Activated naive CD8-positive, alpha-beta T cell treated with anti-CD3 and anti-CD28 coated beads for 36 hours (primary cell): ENCODE data around the gene YPEL1. TPM values are rescaled to one million over a fixed set of nuclear protein-coding genes. Genes with fewer than 3 reads are reported as not detected.
A peak's percentile ranks its signal among the peaks of the same experiment; 100 is the strongest.

ENCODE experiments used
- DNase-seq: peaks from one replicate; pipeline ENCODE4 v3.0.0; 2021
- H3K27ac Mint-ChIP-seq: one replicate; pipeline ENCODE4 v1.8.0; 2022; ENCODE audit warnings: mild to moderate bottlenecking, moderate library complexity, mixed read lengths
- H3K27me3 Mint-ChIP-seq: one replicate; pipeline ENCODE4 v1.8.0; 2022; ENCODE audit warnings: mild to moderate bottlenecking, mixed read lengths
- H3K36me3 Mint-ChIP-seq: one replicate; pipeline ENCODE4 v1.8.0; 2021; ENCODE audit warnings: mild to moderate bottlenecking, mixed read lengths
- H3K4me1 Mint-ChIP-seq: one replicate; pipeline ENCODE4 v1.8.0; 2021; ENCODE audit warnings: mixed read lengths
- H3K4me3 Mint-ChIP-seq: one replicate; pipeline ENCODE4 v1.8.0; 2022; ENCODE audit warnings: mild to moderate bottlenecking, moderate library complexity, mixed read lengths
- H3K9me3 Mint-ChIP-seq: one replicate; pipeline ENCODE4 v1.8.0; 2022; ENCODE audit warnings: mixed read lengths
- total RNA-seq, 2 experiments: library from RNA; stranded (reverse); gene quantifications; one replicate each; pipeline ENCODE4 v1.2.3, GENCODE V29; 2021

YPEL1 gene
- total RNA-seq, 2 experiments from 2014 or later, result 0.60 to 0.72 TPM

- H3K36me3 Mint-ChIP-seq, result peaks cover 22% of the 10 kb centered on the region
- H3K9me3 Mint-ChIP-seq, result no peaks in the 10 kb centered on the region
- H3K4me3 Mint-ChIP-seq, result no peak overlapping the region
- H3K27ac Mint-ChIP-seq, result no peak overlapping the region
- H3K4me1 Mint-ChIP-seq, result no peaks in the 10 kb centered on the region
- no peak for DNase-seq
- no peaks in the 10 kb centered on the region for H3K27me3 Mint-ChIP-seq
Observed at GRCh38 chr22:21677606-21678443, 57.8 kb downstream of the YPEL1 start.

GRCh38 chr22:21674638-21675245 lies 60.9 kb downstream of the YPEL1 start:
- Mint-ChIP-seq H3K36me3 (peaks cover 31% of the 10 kb centered on the region), H3K27me3 (no peaks in the 10 kb centered on the region), H3K9me3 (no peaks in the 10 kb centered on the region), H3K4me3 (no peak overlapping the region), H3K27ac (no peak overlapping the region), H3K4me1 (peaks cover 1% of the 10 kb centered on the region)
- DNase-seq, result no peak

GRCh38 chr22:21673534-21674321 lies 61.9 kb downstream of the YPEL1 start:
- Mint-ChIP-seq H3K9me3 (no peaks in the 10 kb centered on the region), H3K4me3 (no peak overlapping the region), H3K27ac (no peak overlapping the region), H3K36me3 (peaks cover 33% of the 10 kb centered on the region), H3K27me3 (no peaks in the 10 kb centered on the region), H3K4me1 (peaks cover 2% of the 10 kb centered on the region)
- DNase-seq, result no peak

- H3K36me3 Mint-ChIP-seq, result peaks cover 30% of the 10 kb centered on the region
- peaks cover 11% of the 10 kb centered on the region for H3K4me1 Mint-ChIP-seq
- H3K9me3 Mint-ChIP-seq, result no peaks in the 10 kb centered on the region
Observed at GRCh38 chr22:21672107-21672629, 63.4 kb downstream of the YPEL1 start.

GRCh38 chr22:21669026-21669425 lies 66.6 kb downstream of the YPEL1 start:
- H3K9me3 Mint-ChIP-seq, result no peaks in the 10 kb centered on the region
- no peak overlapping the region for H3K27ac Mint-ChIP-seq
- no peak overlapping the region for H3K4me3 Mint-ChIP-seq
- no peaks in the 10 kb centered on the region for H3K27me3 Mint-ChIP-seq
- peaks cover 23% of the 10 kb centered on the region for H3K4me1 Mint-ChIP-seq
- H3K36me3 Mint-ChIP-seq, result peaks cover 15% of the 10 kb centered on the region
- no peak for DNase-seq

More at GRCh38 chr22:21672107-21672629, 63.4 kb downstream of the YPEL1 start:
- Mint-ChIP-seq H3K27ac (no peak overlapping the region), H3K4me3 (no peak overlapping the region), H3K27me3 (no peaks in the 10 kb centered on the region)
- no peak for DNase-seq

GRCh38 chr22:21666786-21667185 lies 68.8 kb downstream of the YPEL1 start:
- Mint-ChIP-seq H3K9me3 (no peaks in the 10 kb centered on the region), H3K27ac (peak overlapping the region; percentile 97)

GRCh38 chr22:21665047-21665851 lies 70.3 kb downstream of the YPEL1 start:
- H3K9me3 Mint-ChIP-seq, result no peaks in the 10 kb centered on the region

More at GRCh38 chr22:21666786-21667185, 68.8 kb downstream of the YPEL1 start:
- Mint-ChIP-seq H3K4me1 (peaks cover 23% of the 10 kb centered on the region), H3K4me3 (peak overlapping the region; percentile 99), H3K36me3 (peaks cover 10% of the 10 kb centered on the region), H3K27me3 (no peaks in the 10 kb centered on the region)
- DNase-seq, result no peak

GRCh38 chr22:21663738-21664137 lies 71.9 kb downstream of the YPEL1 start:
- Mint-ChIP-seq H3K27ac (no peak overlapping the region), H3K36me3 (peaks cover 2% of the 10 kb centered on the region), H3K27me3 (no peaks in the 10 kb centered on the region), H3K4me1 (peaks cover 21% of the 10 kb centered on the region), H3K4me3 (no peak overlapping the region), H3K9me3 (no peaks in the 10 kb centered on the region)
- DNase-seq, result no peak

More at GRCh38 chr22:21665047-21665851, 70.3 kb downstream of the YPEL1 start:
- Mint-ChIP-seq H3K4me3 (peak overlapping the region; percentile 99), H3K4me1 (peaks cover 23% of the 10 kb centered on the region), H3K36me3 (peaks cover 4% of the 10 kb centered on the region), H3K27ac (peak overlapping the region; percentile 97), H3K27me3 (no peaks in the 10 kb centered on the region)
- no peak for DNase-seq

GRCh38 chr22:21661991-21662390 lies 73.6 kb downstream of the YPEL1 start:
- H3K36me3 Mint-ChIP-seq, result peaks cover 3% of the 10 kb centered on the region
- H3K27me3 Mint-ChIP-seq, result no peaks in the 10 kb centered on the region
- H3K4me3 Mint-ChIP-seq, result no peak overlapping the region
- H3K27ac Mint-ChIP-seq, result no peak overlapping the region
- H3K9me3 Mint-ChIP-seq, result no peaks in the 10 kb centered on the region
- DNase-seq, result no peak
- peaks cover 14% of the 10 kb centered on the region for H3K4me1 Mint-ChIP-seq

- Mint-ChIP-seq H3K27ac (no peak overlapping the region), H3K9me3 (no peaks in the 10 kb centered on the region), H3K27me3 (no peaks in the 10 kb centered on the region), H3K36me3 (peaks cover 5% of the 10 kb centered on the region), H3K4me3 (no peak overlapping the region), H3K4me1 (peaks cover 21% of the 10 kb centered on the region)
- DNase-seq, result no peak
Observed at GRCh38 chr22:21660904-21661303, 74.7 kb downstream of the YPEL1 start.

GRCh38 chr22:21659864-21660525 lies 75.6 kb downstream of the YPEL1 start:
- Mint-ChIP-seq H3K27me3 (no peaks in the 10 kb centered on the region), H3K4me3 (no peak overlapping the region), H3K9me3 (no peaks in the 10 kb centered on the region), H3K27ac (no peak overlapping the region), H3K4me1 (peaks cover 14% of the 10 kb centered on the region), H3K36me3 (peaks cover 5% of the 10 kb centered on the region)
- DNase-seq, result no peak

- no peaks in the 10 kb centered on the region for H3K9me3 Mint-ChIP-seq
- peaks cover 10% of the 10 kb centered on the region for H3K36me3 Mint-ChIP-seq
- peaks cover 13% of the 10 kb centered on the region for H3K4me1 Mint-ChIP-seq
- peak overlapping the region; percentile 84 for H3K4me3 Mint-ChIP-seq
- peak overlapping the region; percentile 75 for H3K27ac Mint-ChIP-seq
- DNase-seq, result peak; percentile 86
- no peaks in the 10 kb centered on the region for H3K27me3 Mint-ChIP-seq
Observed at GRCh38 chr22:21657360-21658032, 78.1 kb downstream of the YPEL1 start.

GRCh38 chr22:21657020-21657359 lies 78.6 kb downstream of the YPEL1 start:
- H3K27ac Mint-ChIP-seq, result no peak overlapping the region
- peak overlapping the region; percentile 65 for H3K4me3 Mint-ChIP-seq
- no peaks in the 10 kb centered on the region for H3K27me3 Mint-ChIP-seq
- H3K4me1 Mint-ChIP-seq, result peaks cover 13% of the 10 kb centered on the region
- DNase-seq, result no peak
- no peaks in the 10 kb centered on the region for H3K9me3 Mint-ChIP-seq
- peaks cover 10% of the 10 kb centered on the region for H3K36me3 Mint-ChIP-seq
